HG03439 (cell line): ENCODE measurements around the gene ZSCAN9.

Source experiments
- ATAC-seq: cut with Tn5 transposase; IDR thresholded peaks from one replicate; pipeline ENCODE4 v1.9.1; 2021; ENCODE audit warnings: mild to moderate bottlenecking, moderate library complexity; ENCODE audit not compliant: unreplicated experiment

The ZSCAN9 gene

DNA sequence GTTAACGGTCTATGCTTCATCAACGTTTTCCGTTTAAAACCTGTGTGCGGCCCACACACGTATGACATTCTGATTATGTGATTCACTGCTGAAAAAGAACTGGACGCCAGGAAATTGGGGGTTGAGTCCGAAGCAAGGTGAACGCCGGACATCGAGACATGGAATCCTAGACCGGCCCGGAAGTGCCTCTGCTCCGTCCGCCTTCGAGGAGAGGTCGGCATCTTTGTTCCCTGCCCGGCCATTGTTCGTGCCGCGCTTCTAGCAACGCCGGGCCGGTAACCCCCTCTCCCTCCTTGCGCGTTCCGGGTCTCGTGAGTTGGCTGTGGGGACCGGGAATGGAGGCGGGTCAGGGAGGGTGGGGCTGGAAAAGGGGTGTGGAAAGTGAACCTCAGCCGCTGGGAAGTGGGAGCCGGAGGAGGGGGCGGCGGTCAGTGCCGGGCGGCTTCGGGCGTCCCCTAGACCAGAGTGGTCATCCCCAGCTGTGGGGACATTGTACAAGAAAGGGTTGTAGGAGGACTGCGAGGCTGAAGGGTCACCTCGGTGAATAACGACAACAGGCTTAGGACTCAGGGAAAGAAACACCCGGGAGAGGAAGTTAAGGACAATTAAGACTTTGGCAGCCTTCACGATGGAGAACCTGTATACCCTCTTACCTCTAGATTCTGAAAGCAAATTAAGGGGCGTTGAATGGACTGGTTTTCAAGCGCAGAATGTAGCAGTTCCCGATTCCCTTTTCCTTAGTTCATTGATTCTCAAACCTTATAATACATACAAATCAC, at the start of gene ZSCAN9:
Gene ZSCAN9 (plus strand): TSS at position 220 of the 779 bp plus-strand sequence. CDS start 1,810 bp downstream, outside the sequence.
- peak; percentile 81 for ATAC-seq

DNA sequence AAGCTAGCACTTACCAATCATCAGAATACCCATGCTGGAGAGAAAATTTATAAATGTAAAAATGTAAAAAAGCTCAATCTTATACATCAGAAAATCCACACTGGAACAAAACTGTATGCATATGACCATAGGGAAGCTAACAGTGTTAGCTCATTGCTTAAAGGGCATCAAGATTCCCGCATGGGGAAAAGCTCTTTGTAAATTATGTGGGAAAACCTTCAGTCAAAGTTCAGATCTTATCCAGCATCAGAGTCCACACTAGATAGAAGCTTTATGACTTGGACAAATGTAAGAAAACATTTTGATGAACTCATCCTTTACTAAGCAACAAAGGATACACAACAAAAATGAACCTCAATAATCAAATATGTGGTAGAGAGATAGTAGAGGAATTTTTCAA, 48.7 kb upstream of the ZSCAN9 start:
- no peak for ATAC-seq

DNA sequence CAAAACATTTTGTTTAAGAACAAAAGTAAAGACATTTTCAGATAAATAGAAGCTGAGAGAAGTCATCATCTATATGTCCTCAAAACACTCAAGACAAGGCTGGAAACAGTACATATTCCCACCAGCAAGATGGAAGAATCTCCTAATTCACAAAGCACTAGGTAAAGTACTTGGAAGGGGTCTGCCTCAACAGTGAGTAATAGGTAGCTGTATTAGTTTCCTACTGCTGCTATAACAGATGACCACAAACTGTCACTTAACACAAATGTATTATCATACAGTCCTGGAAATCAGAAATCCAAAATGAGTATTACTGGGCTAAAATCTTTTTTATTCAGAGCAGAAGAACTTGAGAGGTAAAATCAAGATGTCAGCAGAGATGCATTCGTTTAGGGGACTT, 42.8 kb upstream of the ZSCAN9 start:
- ATAC-seq: no peak

DNA sequence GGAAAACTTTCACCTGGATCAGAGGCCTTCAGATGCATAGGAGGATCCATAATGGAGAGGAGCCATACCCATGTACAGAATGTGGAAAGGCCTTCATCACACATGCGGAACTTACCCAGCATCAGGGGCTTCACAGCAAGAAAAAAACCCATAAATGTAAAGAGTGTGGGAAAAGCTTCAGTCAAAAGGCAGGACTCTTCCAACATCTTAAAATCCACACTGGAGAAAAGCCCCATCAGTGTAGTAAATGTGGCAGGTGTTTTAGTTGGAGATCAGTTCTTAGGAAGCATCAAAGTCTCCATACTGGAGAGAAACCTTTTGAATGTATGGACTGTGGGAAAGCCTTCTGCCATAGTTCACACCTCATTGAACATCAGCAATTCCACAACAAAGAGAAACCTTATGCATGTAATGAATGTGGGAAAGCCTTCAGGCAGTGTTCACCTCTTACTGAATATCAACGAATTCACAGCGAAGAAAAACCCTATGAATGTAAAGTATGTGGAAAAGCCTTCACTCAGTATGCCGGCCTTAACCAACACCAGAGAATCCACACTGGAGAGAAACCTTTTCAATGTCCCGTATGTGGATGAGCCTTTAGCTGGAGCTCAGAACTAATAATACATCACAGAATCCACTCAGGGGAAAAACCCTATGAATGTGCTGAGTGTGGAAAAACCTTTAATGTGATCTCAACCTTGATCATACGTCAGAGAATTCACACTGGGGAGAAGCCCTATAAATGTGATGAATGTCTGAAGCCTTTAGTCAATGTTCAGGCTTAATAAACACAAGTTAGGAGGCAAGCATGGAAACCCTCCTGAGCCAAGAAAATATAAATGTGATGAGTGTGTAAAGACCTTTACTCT, 36.7 kb upstream of the ZSCAN9 start:
- ATAC-seq: no peak

DNA sequence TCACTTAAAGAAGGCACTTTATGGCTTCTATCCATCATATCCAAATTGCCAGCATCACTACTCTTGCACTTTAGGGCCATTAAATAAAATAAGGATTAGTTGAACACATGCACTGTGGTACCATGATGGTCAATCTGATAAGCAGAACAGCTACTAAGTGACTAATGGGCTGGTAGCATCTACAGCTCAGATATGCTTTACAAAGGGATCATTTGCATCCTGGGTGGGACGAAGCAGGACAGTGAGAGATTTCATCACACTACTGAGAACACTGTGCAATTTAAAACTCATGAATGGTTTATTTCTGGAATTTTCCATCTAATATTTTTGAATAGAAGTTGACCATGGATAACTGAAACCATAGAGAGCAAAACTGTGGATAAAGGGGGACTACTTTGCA, 25.1 kb upstream of the ZSCAN9 start:
- no peak for ATAC-seq

DNA sequence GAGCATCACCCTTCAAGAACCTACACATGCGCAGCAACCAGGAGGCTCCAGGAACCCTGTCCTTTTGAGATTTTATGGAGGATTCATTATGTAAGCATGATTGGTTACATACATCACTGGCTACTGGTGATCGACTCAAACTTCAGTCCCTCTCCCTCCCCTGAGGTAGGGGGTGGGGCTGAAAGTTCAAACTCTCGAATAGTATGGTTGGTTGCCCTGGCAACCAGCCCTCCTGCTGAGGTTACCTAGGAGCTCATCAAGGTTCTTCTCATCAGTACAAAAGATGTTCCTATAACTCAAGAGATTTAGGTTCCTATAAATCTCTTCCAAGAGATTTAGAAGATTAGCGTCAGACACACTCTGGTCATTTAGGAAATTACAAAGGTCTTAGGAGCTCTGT, 21.9 kb upstream of the ZSCAN9 start:
- ATAC-seq: no peak

DNA sequence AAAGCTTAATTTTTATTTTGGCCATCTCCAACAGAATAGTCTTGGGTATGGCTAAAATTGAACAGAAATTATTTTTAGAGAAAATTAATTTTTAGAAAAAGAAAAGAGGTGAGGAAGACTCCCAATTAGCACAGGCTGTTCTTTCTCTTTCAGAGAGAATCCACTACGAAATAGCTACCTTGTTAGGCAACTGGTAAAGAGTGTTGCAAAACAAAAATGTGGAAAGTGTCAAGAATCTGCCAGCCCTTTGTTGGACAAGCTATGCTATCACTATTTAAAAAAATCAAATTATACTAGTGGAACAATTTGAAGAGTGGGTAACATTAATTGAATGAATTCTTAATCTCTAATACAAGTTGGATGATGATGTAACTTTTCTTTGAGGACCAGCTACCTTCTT, 19.2 kb upstream of the ZSCAN9 start:
- no peak for ATAC-seq

DNA sequence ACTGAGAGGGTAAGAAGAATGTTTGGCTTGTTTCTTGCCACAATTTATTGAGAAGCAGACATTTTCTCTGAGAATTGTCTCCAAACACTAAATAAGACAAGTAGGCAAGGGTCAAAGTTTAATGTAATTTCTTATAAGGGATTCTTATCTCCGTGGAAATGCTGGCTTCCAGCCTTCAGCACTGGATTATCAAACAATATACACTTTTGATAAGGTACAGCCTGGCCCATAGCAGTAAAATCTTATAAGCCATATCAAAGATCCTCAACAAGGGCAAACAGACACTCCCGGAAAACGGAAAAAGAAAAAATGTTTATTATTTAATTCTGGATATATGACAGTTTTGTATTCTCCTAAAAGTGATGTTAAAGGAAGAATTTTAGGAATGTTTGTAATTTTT, 18.5 kb upstream of the ZSCAN9 start:
- no peak for ATAC-seq

DNA sequence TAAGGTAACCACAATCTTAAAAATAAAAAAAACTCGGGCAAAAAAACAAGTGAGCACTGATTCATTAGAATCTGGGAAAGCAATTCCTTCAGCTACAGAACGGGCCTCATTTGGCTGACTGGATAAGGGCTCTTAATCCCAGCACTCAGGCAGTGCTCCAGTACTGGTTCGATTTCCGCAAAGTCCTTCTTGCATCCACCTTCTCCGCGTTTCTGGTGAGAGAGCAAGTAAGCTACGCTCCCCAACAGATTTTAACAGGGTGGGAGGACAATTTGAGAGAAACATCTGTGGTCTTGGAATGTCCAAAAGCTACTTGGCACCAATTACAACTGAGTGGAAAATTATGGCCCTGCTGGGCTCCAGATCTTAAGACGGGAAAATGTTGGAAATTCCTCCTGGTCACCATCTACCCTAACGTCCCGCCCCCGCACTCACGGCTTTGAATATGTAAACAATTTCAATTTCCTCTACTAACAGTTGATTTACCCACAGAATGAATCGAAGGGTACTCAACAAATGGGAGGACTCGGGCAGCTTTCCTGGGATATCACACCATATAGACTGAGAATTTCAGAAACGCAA, 18.1 kb upstream of the ZSCAN9 start:
- no peak for ATAC-seq

DNA sequence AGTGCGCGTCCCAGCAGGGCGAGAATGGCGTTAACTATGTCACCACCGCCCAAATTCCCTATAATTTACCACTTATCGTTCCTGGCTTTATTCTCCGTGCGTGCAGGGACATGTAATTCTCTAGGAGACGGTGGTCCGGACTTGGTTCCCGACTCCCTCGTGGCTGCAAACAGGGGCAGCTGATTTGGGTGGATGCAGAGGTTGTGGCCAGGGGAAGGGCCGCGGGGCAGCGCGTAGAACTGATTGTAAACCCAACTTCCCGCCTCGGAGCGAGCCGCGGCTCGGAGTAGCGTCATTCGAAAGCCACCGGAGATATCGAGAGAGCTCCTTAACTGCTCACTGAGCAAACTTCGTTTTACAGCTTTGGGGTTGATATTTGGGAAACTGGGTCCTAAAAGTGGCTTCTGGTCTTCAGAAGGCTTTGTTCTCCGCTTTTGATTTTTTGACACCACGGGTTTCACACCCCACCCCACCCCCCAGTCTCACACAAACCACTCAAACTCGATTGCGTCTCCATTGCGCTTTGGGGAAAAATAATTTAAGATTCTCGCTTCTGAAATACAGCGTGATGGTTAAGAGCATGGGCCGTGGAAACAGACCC, 17.5 kb upstream of the ZSCAN9 start:
- ATAC-seq: no peak

DNA sequence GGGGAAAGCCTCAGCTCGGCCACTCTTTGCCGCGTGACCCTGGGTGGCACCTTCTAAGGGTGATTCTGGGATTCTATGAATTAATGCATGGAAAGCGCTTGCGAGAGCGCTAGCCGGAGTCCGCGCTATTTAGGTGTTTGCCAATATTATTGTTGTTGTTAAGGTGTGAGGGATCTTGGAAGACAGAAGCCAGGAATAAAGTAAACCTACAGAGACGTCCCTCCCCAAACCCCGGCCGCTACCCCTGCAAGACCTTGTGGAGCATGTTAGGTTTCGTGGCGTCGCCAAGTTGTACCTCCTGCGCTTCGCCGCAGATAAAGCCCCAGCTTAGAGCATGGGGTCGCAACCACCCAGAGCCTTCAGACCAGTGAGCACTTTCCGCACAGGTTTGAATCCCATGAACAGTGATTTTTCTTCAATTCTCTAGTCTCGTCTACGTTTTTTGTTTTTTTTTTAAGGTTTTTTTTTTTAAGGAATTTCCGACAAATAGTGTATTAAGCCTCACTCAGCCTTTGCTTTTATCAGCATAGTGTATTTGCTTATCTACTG, 16.9 kb upstream of the ZSCAN9 start:
- ATAC-seq: no peak

DNA sequence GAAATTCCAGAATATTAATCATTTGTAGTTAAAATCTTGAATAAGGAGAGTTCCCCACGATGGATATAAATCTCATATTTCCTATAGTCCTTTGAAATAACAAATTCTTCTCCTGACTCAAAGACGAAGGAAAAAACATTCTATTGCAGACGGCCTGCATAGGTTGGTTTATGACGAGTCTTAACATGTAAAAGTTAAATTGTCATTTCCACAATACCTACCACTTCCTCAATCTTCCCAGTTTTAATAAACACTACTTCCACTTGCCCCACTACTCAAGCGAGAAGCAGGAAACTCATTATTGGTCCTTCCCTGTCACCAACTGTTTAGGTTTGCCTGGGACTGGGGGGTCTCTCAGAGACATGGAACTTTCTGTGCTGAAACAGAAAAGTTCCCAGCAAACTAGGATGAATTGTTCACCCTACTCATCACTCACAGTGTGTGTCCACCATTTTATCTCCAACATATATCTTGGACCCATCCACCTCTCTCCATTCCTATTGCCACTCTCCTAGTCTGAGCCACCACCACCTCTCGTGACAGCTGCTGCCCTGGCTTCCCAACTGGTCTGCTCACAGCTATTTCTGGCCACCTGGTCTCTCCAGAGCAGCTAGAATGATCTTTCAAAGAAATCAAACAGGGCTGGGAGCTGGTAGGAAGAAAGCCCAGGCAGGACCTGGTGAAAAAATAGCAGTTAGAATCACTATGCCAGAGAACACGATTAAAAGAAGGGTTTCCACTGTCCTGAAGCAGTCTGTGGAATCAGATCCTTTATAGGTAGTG, 15.1 kb upstream of the ZSCAN9 start:
- no peak for ATAC-seq

DNA sequence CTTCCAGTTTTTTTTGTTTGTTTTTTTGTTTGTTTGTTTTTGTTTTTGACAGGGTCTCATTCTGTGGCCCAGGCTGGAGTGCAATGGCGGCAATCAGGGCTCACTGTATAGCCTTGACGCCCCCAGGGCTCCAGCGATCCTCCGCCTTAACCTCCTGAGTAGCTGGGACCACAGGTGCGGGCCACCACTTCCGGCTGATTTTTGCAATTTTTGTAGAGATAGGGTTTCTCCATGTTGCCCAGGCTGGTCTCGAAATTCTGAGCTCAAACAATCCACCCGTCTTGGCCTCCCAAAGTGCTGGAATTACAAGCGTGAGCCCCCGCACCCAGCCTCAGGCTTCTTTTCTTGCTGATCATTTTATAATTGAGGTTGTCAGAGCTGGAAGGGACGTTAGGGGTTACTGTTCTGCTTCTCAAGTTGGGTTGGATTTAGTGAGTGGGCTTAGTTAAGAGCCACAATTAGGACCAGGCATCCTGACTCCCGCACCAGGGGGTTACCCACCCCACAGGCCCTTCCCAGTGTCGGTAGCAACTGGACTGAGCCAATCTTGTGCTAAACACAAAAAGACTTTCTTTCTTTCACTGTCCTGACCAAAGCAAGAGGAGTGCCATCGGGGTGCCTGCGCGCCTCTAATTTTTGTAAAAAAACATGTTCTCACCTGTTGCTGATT, 13.1 kb upstream of the ZSCAN9 start:
- peak; percentile 20 for ATAC-seq

DNA sequence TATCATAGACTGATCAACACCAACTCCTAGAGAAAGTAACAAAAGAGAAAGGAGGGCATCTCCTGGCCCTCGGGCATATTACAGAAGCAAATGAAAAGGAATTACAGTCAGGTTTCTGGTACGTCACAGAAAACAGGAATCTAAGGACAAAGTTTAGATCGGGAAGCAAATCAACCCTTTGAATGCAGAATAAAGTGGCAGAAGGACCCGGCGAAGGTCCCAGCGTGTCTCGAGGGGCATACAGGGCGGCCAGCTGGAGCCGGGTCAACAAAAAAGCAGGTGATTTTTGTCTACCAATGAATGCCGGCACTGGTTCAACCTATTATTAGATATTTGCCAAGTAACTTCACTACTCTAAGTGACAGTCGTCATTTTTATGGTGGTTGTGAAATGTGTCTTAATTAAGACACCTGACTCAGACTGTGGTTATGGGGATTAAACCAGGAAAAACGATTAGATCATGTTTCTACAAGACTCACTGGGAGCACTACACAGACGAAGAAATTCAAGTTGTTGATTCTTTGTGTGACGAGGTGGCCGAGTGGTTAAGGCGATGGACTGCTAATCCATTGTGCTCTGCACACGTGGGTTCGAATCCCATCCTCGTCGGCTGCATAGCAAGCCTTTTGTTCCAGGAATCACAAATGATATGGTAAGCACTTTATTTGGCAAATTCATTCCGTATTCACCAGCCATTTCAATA, 12.4 kb upstream of the ZSCAN9 start:
- peak; percentile 57 for ATAC-seq

DNA sequence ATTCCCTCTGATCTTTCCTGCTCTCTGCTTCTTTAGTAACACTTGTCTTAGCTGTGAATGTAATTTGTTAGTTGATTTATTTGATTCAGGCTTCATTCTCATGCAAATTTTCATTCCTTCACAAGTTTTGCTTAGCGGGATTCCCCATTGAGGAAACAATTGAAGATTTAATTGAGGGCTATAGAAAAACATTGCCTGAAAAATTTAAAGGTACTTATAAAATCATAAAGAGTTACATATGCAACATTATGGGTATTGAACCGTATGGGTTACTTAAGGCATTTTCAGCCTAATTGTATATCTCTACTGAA, 11.9 kb upstream of the ZSCAN9 start:
- ATAC-seq: no peak

DNA sequence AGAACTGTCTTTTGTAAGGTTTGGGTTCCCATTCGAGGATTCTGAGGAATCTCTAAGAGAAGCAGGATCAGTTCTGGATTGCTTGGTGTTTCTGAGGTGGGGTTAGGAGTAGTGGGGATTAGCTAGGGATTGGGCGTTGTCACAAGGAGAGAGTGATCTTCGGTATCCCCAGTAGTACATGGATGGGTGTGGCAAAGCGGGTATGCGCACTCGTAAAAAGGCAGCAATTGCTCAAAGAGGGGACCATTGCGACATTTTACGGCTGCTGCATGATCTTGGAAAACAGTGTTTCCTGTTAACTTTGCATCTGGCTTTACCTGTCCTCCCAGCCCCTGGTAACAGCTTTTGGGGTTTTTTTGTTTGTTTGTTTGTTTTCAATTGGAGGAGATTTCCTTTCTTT, 9.7 kb upstream of the ZSCAN9 start:
- no peak for ATAC-seq

DNA sequence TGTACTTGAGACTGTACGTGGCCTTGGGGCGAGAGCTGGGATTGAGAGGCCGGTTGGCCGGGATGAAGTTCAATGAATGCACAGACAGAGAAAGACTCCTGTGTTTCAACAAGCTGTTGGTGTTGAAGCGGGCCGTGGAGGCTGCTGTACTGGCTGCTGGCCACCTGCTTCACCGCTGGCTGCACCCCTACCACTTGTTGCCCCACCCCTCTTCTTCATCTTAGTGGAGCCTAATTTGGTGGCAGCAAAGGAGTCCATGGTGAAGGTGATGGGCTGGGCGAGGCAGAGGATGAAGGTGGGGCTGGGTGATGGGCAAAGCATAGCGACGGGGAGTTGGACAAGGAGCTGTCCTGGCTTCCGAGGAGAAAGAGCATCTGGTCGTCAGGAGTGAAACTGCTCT, 7.2 kb upstream of the ZSCAN9 start:
- ATAC-seq: no peak

DNA sequence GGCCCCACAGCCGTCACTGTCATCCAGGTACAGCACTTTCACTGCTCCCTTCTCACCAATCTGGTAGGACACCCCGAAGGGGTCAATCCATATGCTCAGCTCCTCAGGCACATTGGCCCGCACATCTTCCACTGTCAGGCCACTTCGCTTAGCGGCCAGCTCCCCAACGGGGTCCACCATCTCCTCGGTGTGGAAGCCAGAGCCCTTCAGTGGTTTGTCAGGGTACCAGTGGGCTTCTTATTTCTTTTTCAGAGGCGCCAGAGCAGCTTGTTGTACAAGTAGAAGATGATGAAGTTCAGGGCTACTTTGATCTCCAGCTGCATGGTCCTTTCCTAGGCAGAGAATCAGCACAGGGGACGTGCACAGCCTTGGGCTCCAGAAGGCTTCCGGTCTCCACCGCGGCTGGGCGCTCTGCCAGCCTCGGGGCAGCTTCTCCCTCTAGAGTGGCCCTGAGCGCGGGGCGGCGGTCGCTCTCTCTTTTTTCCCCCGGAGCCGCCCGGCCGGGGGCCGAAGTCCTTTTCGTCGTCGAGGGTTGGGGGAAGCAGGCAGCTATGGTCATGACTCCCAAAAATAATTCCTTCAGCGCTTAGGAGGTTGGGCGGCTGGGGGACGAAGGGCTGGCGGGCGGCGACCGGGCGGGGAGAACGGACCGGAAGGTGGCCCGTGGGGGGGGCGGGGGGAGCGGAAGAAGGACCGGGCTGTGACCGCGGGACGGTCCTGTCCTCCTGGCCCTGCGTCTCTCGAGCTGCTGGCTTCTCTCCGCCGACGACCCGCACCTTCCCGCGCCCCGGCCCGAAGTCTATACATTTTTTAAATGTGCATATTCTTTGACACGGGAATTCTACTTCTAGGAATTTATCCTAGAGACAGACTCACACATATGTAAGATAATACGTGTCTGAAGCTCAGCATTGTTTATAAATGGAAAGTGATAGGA, 6.5 kb upstream of the ZSCAN9 start:
- peak; percentile 50 for ATAC-seq
